ENCODE measurements around the gene ANKRD17. TPM values are rescaled to one million over a fixed set of nuclear protein-coding genes. Genes with fewer than 3 reads are reported as not detected.

ANKRD17 gene
- polyA plus RNA-seq, 1 of the 3 experiments (the other 2 are of a cell fraction): 25.6 TPM

GRCh38 chr4:73178389-73178788 lies 80.2 kb downstream of the ANKRD17 start:
- Histone ChIP-seq H3K9me2 (no peaks in the 10 kb centered on the region), H4K20me1 (ENCODE audit: insufficient read depth) (peaks cover 6% of the 10 kb centered on the region; the same call in 1 of the 2 replicates), H3K27me3 (ENCODE audit: insufficient read depth) (no peaks in the 10 kb centered on the region), H3K27ac (ENCODE audit: low read depth in 2 of 2, low read length in 1 of 2) (no peak overlapping the region), H3K9me3 (no peaks in the 10 kb centered on the region), H3K79me2 (ENCODE audit: insufficient read depth) (peaks cover 94% of the 10 kb centered on the region), H3K4me1 (ENCODE audit: control insufficient read depth in 1 of 2, insufficient read depth in 2 of 2, low read depth in 1 of 2, low read length in 1 of 2) (no peaks in the 10 kb centered on the region; a peak in 1 of 4 replicates), H3K36me3 (replicated peaks in 1 of 2; ENCODE audit: control insufficient read depth in 1 of 2, insufficient read depth in 2 of 2, low read length in 1 of 2) (peaks cover 14 to 40% of the 10 kb centered on the region in 2 experiments), H3K9ac (no peak overlapping the region), H3K4me3 (ENCODE audit: low read depth in 2 of 2, low read length in 1 of 2) (no peak overlapping the region), H3K4me2 (no peak overlapping the region), H3F3A (replicated peaks; ENCODE audit: insufficient read depth) (no peaks in the 10 kb centered on the region), H2AFZ (ENCODE audit: low read depth) (no peak overlapping the region)
- TF ChIP-seq FOXJ3 (CRISPR knock-in tag; IDR thresholded peaks at IDR 0.05) (no peak), MEF2A (IDR thresholded peaks at IDR 0.05; ENCODE audit: borderline replicate concordance, low read depth) (no peak), TAF1 (IDR thresholded peaks at IDR 0.05; ENCODE audit: borderline replicate concordance, low read depth, low read length) (no peak), SIN3A (IDR thresholded peaks at IDR 0.05; ENCODE audit: borderline replicate concordance, low read depth, low read length) (no peak), RCOR1 (IDR thresholded peaks at IDR 0.05; ENCODE audit: low read length) (no peak), RFX5 (IDR thresholded peaks at IDR 0.05; ENCODE audit: low read length) (no peak), NFIC (IDR thresholded peaks at IDR 0.05; ENCODE audit: borderline replicate concordance) (no peak), IRF3 (IDR thresholded peaks at IDR 0.05; ENCODE audit: low read depth, low read length) (no peak), TEAD4 (IDR thresholded peaks at IDR 0.05; ENCODE audit: borderline replicate concordance, insufficient read depth) (no peak), YY1 (IDR thresholded peaks at IDR 0.05; ENCODE audit: low read depth) (no peak), FOXM1 (IDR thresholded peaks at IDR 0.05; ENCODE audit: low read depth) (no peak)
- POLR2A ChIA-PET: no interaction called here
- DNase-seq: no peak
- WGBS (ENCODE audit: low lambda C conversion rate): 94% methylated on average over 5 of the region's 5 CpGs
- CTCF ChIA-PET: interaction anchor here (1.1 kb wide), 1 partner anchor 11 kb away, joined by 3 read pairs; no protein-coding TSS in a partner anchor

GRCh38 chr4:73172161-73172560 lies 86.4 kb downstream of the ANKRD17 start:
- WGBS (ENCODE audit: low lambda C conversion rate): 98% methylated on average over 2 of the region's 2 CpGs
- Histone ChIP-seq H3K9me3 (no peaks in the 10 kb centered on the region), H4K20me1 (ENCODE audit: insufficient read depth) (no peaks in the 10 kb centered on the region), H3K27ac (ENCODE audit: low read depth in 2 of 2, low read length in 1 of 2) (no peak overlapping the region), H3K9ac (no peak overlapping the region), H3K4me2 (no peak overlapping the region), H3F3A (replicated peaks; ENCODE audit: insufficient read depth) (peaks cover 3% of the 10 kb centered on the region), H3K4me1 (ENCODE audit: control insufficient read depth in 1 of 2, insufficient read depth in 2 of 2, low read depth in 1 of 2, low read length in 1 of 2) (no peaks in the 10 kb centered on the region), H3K9me2 (no peaks in the 10 kb centered on the region), H2AFZ (ENCODE audit: low read depth) (no peak overlapping the region), H3K4me3 (ENCODE audit: low read depth in 2 of 2, low read length in 1 of 2) (no peak overlapping the region), H3K79me2 (ENCODE audit: insufficient read depth) (peaks cover 91% of the 10 kb centered on the region), H3K27me3 (ENCODE audit: insufficient read depth) (no peaks in the 10 kb centered on the region), H3K36me3 (replicated peaks in 1 of 2; ENCODE audit: control insufficient read depth in 1 of 2, insufficient read depth in 2 of 2, low read length in 1 of 2) (peaks cover 45 to 80% of the 10 kb centered on the region in 2 experiments)
- DNase-seq: no peak
- POLR2A ChIA-PET: no interaction called here
- TF ChIP-seq JUND (IDR thresholded peaks at IDR 0.05): no peak
- TF ChIP-seq FOXM1 (IDR thresholded peaks at IDR 0.05; ENCODE audit: low read depth): no peak
- no peak for TF ChIP-seq USF2 (IDR thresholded peaks at IDR 0.05; ENCODE audit: borderline replicate concordance, low read depth, low read length)
- no peak for TF ChIP-seq REST (IDR thresholded peaks at IDR 0.05; ENCODE audit: low read depth, low read length)
- TF ChIP-seq TCF12 (IDR thresholded peaks at IDR 0.05): no peak
- no peak for TF ChIP-seq NRF1 (IDR thresholded peaks at IDR 0.05; ENCODE audit: low read depth, low read length)
- no peak for TF ChIP-seq SMC3 (IDR thresholded peaks at IDR 0.05; ENCODE audit: low read depth, low read length)
- CTCF ChIA-PET: no interaction called here

Data from SK-N-SH (cell line).